ENCODE measurements around the gene BTBD19. TPM values are rescaled to one million over a fixed set of nuclear protein-coding genes. Genes with fewer than 3 reads are reported as not detected.

Gene BTBD19
- total and polyA plus RNA-seq, 9 of the 15 experiments (the other 6 are each of a cell fraction or from before 2014, with no cell fraction given) = 0.22 to 2.0 (median 0.95) TPM

DNA sequence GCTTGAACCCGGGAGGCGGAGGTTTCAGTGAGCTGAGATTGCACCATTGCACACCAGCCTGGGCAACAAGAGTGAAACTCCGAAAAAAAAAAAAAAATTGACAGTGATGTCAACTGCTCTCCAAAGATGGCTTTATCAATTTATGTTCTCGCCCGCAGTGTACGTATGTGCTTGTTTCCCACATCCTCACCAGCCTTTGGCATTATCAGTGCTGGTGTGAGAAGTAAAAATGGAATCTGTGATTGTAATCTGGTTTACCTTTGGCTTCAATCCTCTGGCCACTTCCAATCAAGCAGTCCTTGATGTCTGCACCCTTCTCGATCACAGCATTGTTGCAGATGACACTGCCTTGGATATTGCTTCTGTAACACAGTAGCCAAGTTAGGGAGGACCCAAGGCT is 49.1 kb downstream of the BTBD19 start:
- FAIRE-seq (no peak), ATAC-seq (no peak), DNase-seq (ENCODE audit: extremely low read depth in 1 of 4, low spot score in 3 of 4) (no peak)
- 92% methylated on average over 7 of the region's 7 CpGs for WGBS (ENCODE audit: insufficient coverage, low coverage, missing lambda C conversion rate)
- Histone ChIP-seq H3K9me1 (ENCODE audit: control insufficient read depth, insufficient read depth, low read length) (no peaks in the 10 kb centered on the region), H4K20me1 (replicated peaks; ENCODE audit: control insufficient read depth, insufficient read depth, low read length) (no peaks in the 10 kb centered on the region), H3K4me3 (no peak overlapping the region), H2AFZ (ENCODE audit: low read depth, low read length) (no peak overlapping the region), H3K4me1 (replicated peaks in 1 of 2; ENCODE audit: control insufficient read depth in 2 of 2, insufficient read depth in 2 of 2, low read length in 2 of 2) (no peaks in the 10 kb centered on the region), H3K27me3 (ENCODE audit: control insufficient read depth in 2 of 2, insufficient read depth in 2 of 2, low read length in 2 of 2) (no peaks in the 10 kb centered on the region), H3K9ac (ENCODE audit: insufficient read depth in 1 of 2, low read depth in 2 of 2, low read length in 2 of 2) (no peak overlapping the region), H3K9me3 (replicated peaks; ENCODE audit: control insufficient read depth, insufficient read depth, low read depth, low read length) (no peaks in the 10 kb centered on the region), H3K79me2 (ENCODE audit: control insufficient read depth, insufficient read depth, low read length) (no peaks in the 10 kb centered on the region), H3K36me3 (ENCODE audit: control insufficient read depth, insufficient read depth, low read length) (peaks cover 50% of the 10 kb centered on the region), H3K4me2 (ENCODE audit: insufficient read depth, low read length) (no peak overlapping the region), H3K27ac (ENCODE audit: extremely low read depth, low read depth, low read length) (no peak overlapping the region)
- POLR2A ChIA-PET = interaction anchor here (0.6 to 1.8 kb wide), 3 partner anchors 11 to 64 kb away, joined by 4 to 7 read pairs (median 4); no protein-coding TSS in a partner anchor
- intact Hi-C loops (cut with micrococcal nuclease) (no loop called here), in situ Hi-C loops (cut with MboI) (no loop called here)
- BruUV-seq (replicated peaks) = no TSS peak
- no peak for TF ChIP-seq FOXJ2 (tag; IDR thresholded peaks at IDR 0.05)
- TF ChIP-seq SRSF9 (IDR thresholded peaks at IDR 0.05; ENCODE audit: borderline replicate concordance, low read depth, low read length) = no peak
- TF ChIP-seq ZKSCAN8 (CRISPR knock-in tag; IDR thresholded peaks at IDR 0.05) = no peak
- TF ChIP-seq, protein P1, sequence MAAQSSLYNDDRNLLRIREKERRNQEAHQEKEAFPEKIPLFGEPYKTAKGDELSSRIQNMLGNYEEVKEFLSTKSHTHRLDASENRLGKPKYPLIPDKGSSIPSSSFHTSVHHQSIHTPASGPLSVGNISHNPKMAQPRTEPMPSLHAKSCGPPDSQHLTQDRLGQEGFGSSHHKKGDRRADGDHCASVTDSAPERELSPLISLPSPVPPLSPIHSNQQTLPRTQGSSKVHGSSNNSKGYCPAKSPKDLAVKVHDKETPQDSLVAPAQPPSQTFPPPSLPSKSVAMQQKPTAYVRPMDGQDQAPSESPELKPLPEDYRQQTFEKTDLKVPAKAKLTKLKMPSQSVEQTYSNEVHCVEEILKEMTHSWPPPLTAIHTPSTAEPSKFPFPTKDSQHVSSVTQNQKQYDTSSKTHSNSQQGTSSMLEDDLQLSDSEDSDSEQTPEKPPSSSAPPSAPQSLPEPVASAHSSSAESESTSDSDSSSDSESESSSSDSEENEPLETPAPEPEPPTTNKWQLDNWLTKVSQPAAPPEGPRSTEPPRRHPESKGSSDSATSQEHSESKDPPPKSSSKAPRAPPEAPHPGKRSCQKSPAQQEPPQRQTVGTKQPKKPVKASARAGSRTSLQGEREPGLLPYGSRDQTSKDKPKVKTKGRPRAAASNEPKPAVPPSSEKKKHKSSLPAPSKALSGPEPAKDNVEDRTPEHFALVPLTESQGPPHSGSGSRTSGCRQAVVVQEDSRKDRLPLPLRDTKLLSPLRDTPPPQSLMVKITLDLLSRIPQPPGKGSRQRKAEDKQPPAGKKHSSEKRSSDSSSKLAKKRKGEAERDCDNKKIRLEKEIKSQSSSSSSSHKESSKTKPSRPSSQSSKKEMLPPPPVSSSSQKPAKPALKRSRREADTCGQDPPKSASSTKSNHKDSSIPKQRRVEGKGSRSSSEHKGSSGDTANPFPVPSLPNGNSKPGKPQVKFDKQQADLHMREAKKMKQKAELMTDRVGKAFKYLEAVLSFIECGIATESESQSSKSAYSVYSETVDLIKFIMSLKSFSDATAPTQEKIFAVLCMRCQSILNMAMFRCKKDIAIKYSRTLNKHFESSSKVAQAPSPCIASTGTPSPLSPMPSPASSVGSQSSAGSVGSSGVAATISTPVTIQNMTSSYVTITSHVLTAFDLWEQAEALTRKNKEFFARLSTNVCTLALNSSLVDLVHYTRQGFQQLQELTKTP (IDR thresholded peaks at IDR 0.05; ENCODE audit: low read depth in 1 of 2, partially characterized antibody in 2 of 2) = no peak
- no peak for TF ChIP-seq SOX6 (IDR thresholded peaks at IDR 0.05)
- CTCF ChIA-PET (ENCODE audit: low intra/inter-chr PET ratio) = no interaction called here

Measured in K562 (cell line).